HCT116 (cell line): ENCODE data around the gene FAM111A. TPM values are rescaled to one million over a fixed set of nuclear protein-coding genes. Genes with fewer than 3 reads are reported as not detected.

Source experiments
- ATAC-seq: fragments of 200-7000 bp; cut with Tn5 transposase; 2 replicates; pipeline ENCODE4 v1.9.1; 2020; ENCODE audit warnings: mild to moderate bottlenecking, moderate library complexity
- BruUV-seq: library from RNA; stranded (reverse); fragments of 400-500 nt; replicated peaks from 2 replicates; lab custom pipeline; 2021; lab: Mats Ljungman, UMichigan
- CTCF ChIA-PET: fragments of 300-600 bp; sonication (Branson Sonifier 250); formaldehyde crosslinking; loops from one replicate; lab custom pipeline; 2021; ENCODE audit warnings: antibody characterized with exemption; lab: Charles Lee
- POLR2A ChIA-PET: fragments of 300-600, 350-600 bp; sonication (Branson Sonifier 250); formaldehyde crosslinking; loops from one replicate; lab custom pipeline; 2021; ENCODE audit warnings: antibody characterized with exemption; lab: Charles Lee
- RAD21 ChIA-PET, 2 experiments: fragments of 300-600 bp; sonication (Branson Sonifier 250); formaldehyde crosslinking; loops; one replicate each; lab custom pipeline; 2023; ENCODE audit warnings: low total read pairs in 2 of 2; ENCODE audit not compliant: uncharacterized antibody in 2 of 2, unreplicated experiment in 2 of 2, low non-redundant PET in 1 of 2; lab: Charles Lee
- DNase-seq: peaks from one replicate; pipeline ENCODE4 v3.0.0-alpha.2; 2010; ENCODE audit warnings: low read depth, low spot score
- H2AFZ ChIP-seq: fragments of 200-600 bp; shearing (Covaris generic), sonication (generic); 2 replicates; pipeline ENCODE4 v1.6.1; 2017; ENCODE audit warnings: low read depth, mixed run types, mixed read lengths, antibody characterized with exemption, low read length; ENCODE audit not compliant: poor library complexity, severe bottlenecking
- H3K27ac ChIP-seq: 2 replicates; pipeline ENCODE4 v1.5.1; 2012; ENCODE audit warnings: low read depth, low read length
- H3K27me3 ChIP-seq: fragments of 200-600 bp; sonication (generic); 2 replicates; pipeline ENCODE4 v1.6.1; 2016; ENCODE audit warnings: mixed run types, low read length, mixed read lengths; ENCODE audit not compliant: insufficient read depth
- H3K36me3 ChIP-seq, 2 experiments: fragments of 200-500 bp in 1 of 2; fragments of 200-600 bp in 1 of 2; sonication (Bioruptor generic) in 1 of 2; sonication (generic) in 1 of 2; 2 replicates each; pipeline versions ENCODE4 v1.5.1 to v1.6.1; 2014 to 2016; ENCODE audit warnings: low read length in 2 of 2, inconsistent platforms in 1 of 2, mixed read lengths in 1 of 2, mixed run types in 1 of 2; ENCODE audit not compliant: insufficient read depth in 2 of 2, control insufficient read depth in 1 of 2
- H3K4me1 ChIP-seq, 2 experiments: fragments of 200-600 bp in 1 of 2; sonication (generic) in 1 of 2; 2 replicates each; pipeline versions ENCODE4 v1.5.1 to v1.6.1; 2012 to 2017; ENCODE audit warnings: low read length in 2 of 2, inconsistent platforms in 1 of 2, mild to moderate bottlenecking in 1 of 2, mixed read lengths in 1 of 2, mixed run types in 1 of 2, moderate library complexity in 1 of 2; ENCODE audit not compliant: insufficient read depth in 2 of 2, control insufficient read depth in 1 of 2
- H3K4me2 ChIP-seq: fragments of 200-600 bp; sonication (generic); 2 replicates; pipeline ENCODE4 v1.6.1; 2017; ENCODE audit warnings: mixed run types, low read length, mixed read lengths
- H3K4me3 ChIP-seq, 2 experiments: fragments of 200-600 bp in 1 of 2; sonication (generic) in 1 of 2; replicated peaks in 1 of 2; 2 replicates each; pipeline ENCODE4 v1.5.1; 2011 to 2016; ENCODE audit warnings: low read length in 2 of 2, control low read depth in 1 of 2, low read depth in 1 of 2, mild to moderate bottlenecking in 1 of 2, mixed read lengths in 1 of 2, mixed run types in 1 of 2
- H3K79me2 ChIP-seq: fragments of 200-600 bp; sonication (generic); 2 replicates; pipeline ENCODE4 v1.6.1; 2017; ENCODE audit warnings: mild to moderate bottlenecking, mixed run types, low read length, moderate library complexity, mixed read lengths; ENCODE audit not compliant: insufficient read depth
- H3K9ac ChIP-seq: fragments of 200-600 bp; sonication (generic); 2 replicates; pipeline ENCODE4 v1.6.1; 2016; ENCODE audit warnings: low read length, mixed read lengths
- H3K9me2 ChIP-seq: fragments of 200-600 bp; sonication (generic), shearing (Covaris generic); 2 replicates; pipeline ENCODE4 v1.6.1; 2017; ENCODE audit warnings: mixed run types, mild to moderate bottlenecking, moderate library complexity; ENCODE audit not compliant: insufficient read depth
- H3K9me3 ChIP-seq, 2 experiments: fragments of 200-500 bp in 1 of 2; fragments of 200-600 bp in 1 of 2; sonication (Bioruptor generic) in 1 of 2; sonication (generic) in 1 of 2; 2 replicates each; pipeline ENCODE4 v1.6.1; 2014 to 2017; ENCODE audit warnings: low read length in 2 of 2, mixed read lengths in 2 of 2, inconsistent platforms in 1 of 2, low read depth in 1 of 2, mild to moderate bottlenecking in 1 of 2, mixed run types in 1 of 2, moderate library complexity in 1 of 2; ENCODE audit not compliant: control insufficient read depth in 1 of 2, insufficient read depth in 1 of 2
- H4K20me1 ChIP-seq: fragments of 200-600 bp; sonication (generic), shearing (Covaris generic); 2 replicates; pipeline ENCODE4 v1.6.1; 2017; ENCODE audit warnings: mixed run types, mild to moderate bottlenecking, moderate library complexity; ENCODE audit not compliant: insufficient read depth
- ATF3 ChIP-seq: IDR thresholded peaks from 2 replicates; pipeline ENCODE4 v1.6.1; 2012
- CBX3 ChIP-seq: IDR thresholded peaks from 2 replicates; pipeline ENCODE4 v1.6.1; 2012; ENCODE audit warnings: low read depth
- ELF1 ChIP-seq: IDR thresholded peaks from 2 replicates; pipeline ENCODE4 v1.6.1; 2012; ENCODE audit warnings: low read depth, borderline replicate concordance
- EZH2phosphoT487 ChIP-seq: fragments of 200-600 bp; IDR thresholded peaks from 2 replicates; pipeline ENCODE4 v1.6.1; 2018; ENCODE audit warnings: antibody characterized with exemption, borderline replicate concordance
- POLR2A ChIP-seq: IDR thresholded peaks from 2 replicates; pipeline ENCODE4 v1.7.0; 2011; ENCODE audit warnings: borderline replicate concordance; ENCODE audit not compliant: insufficient read depth, insufficient read length; ENCODE audit errors: extremely low read depth
- POLR2AphosphoS5 ChIP-seq: IDR thresholded peaks from 2 replicates; pipeline ENCODE4 v1.6.1; 2011; ENCODE audit warnings: mild to moderate bottlenecking, low read depth, low read length, moderate library complexity
- REST ChIP-seq: IDR thresholded peaks from 2 replicates; pipeline ENCODE4 v1.6.1; 2012; ENCODE audit warnings: low read depth
- SIN3A ChIP-seq: IDR thresholded peaks from 2 replicates; pipeline ENCODE4 v1.6.1; 2012; ENCODE audit warnings: low read depth
- SP1 ChIP-seq: IDR thresholded peaks from 2 replicates; pipeline ENCODE4 v1.6.1; 2012; ENCODE audit warnings: low read depth
- ZBTB33 ChIP-seq: IDR thresholded peaks from 2 replicates; pipeline ENCODE4 v1.6.1; 2011; ENCODE audit warnings: mild to moderate bottlenecking, low read length, moderate library complexity; ENCODE audit not compliant: insufficient replicate concordance; ENCODE audit errors: extremely low read depth
- ZFX ChIP-seq: fragments of 450-650 bp; IDR thresholded peaks from 2 replicates; pipeline ENCODE4 v1.6.1; 2017
- intact Hi-C: fragments of 100-400 bp; cut with micrococcal nuclease; formaldehyde crosslinking; loops from 2 replicates; pipeline ENCODE4 v1.10.0; 2022
- total RNA-seq: library from RNA; stranded (reverse); gene quantifications from one replicate; pipeline ENCODE4 v1.2.1, GENCODE V29; 2021; ENCODE audit not compliant: unreplicated experiment

Gene FAM111A
- total RNA-seq, 1 experiment from 2014 or later = 30.3 TPM

GRCh38 chr11:59178402-59178801, 35.7 kb downstream of the FAM111A start:
- peaks cover 9 to 18% of the 10 kb centered on the region in 2 experiments; a peak in 3 of 4 replicates for H3K4me1 ChIP-seq
- H3K4me2 ChIP-seq = no peak overlapping the region
- no peaks in the 10 kb centered on the region for H3K36me3 ChIP-seq
- ATAC-seq = no peak
- no peaks in the 10 kb centered on the region for H3K9me3 ChIP-seq
- TF ChIP-seq ZFX = no peak
- no peak for TF ChIP-seq SIN3A
- TF ChIP-seq CBX3 = no peak
- TF ChIP-seq SP1 = no peak
- TF ChIP-seq ATF3 = no peak
- no peak for TF ChIP-seq EZH2phosphoT487
- no peak for TF ChIP-seq ZBTB33
- no peak for TF ChIP-seq POLR2AphosphoS5
- TF ChIP-seq REST = no peak
- no peak for TF ChIP-seq POLR2A
- TF ChIP-seq ELF1 = no peak
- POLR2A ChIA-PET = no interaction called here
- H4K20me1 ChIP-seq = no peaks in the 10 kb centered on the region
- H3K9ac ChIP-seq = no peak overlapping the region
- no peak overlapping the region for H2AFZ ChIP-seq
- no peak overlapping the region for H3K27ac ChIP-seq
- RAD21 ChIA-PET = no interaction called here
- intact Hi-C loops = no loop called here
- H3K27me3 ChIP-seq = no peaks in the 10 kb centered on the region
- H3K79me2 ChIP-seq = no peaks in the 10 kb centered on the region
- H3K9me2 ChIP-seq = no peaks in the 10 kb centered on the region
- CTCF ChIA-PET = interaction anchor here (1.3 kb wide), 1 partner anchor 8 kb away, joined by 6 read pairs; no protein-coding TSS in a partner anchor
- DNase-seq = no peak
- no TSS peak for BruUV-seq
- H3K4me3 ChIP-seq = no peak overlapping the region
